ENCODE results near the gene UNC5A. TPM values are rescaled to one million over a fixed set of nuclear protein-coding genes. Genes with fewer than 3 reads are reported as not detected.

The UNC5A gene
- total RNA-seq, 1 experiment from 2014 or later = not detected

DNA sequence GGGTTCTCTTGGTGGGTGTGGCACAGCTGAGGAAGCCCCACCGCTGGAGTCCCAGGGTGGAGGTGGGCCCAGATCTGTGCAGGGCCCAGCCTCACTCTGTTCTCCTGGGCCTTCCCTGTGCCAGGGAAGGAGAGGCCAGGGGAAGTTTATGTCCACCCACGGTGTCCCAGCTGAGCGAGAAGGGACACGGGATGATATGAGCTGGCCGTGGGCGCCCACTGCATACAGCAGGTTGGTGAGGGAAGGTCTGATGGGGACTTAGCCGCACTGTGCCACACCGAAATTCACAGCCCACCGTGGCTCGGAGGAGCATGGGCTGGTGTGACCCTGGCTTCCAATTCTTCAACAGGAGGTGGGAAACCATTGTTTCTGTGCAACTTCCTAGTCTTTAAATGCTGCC, 33.9 kb downstream of the UNC5A start:
- DNase-seq (ENCODE audit: low read depth in 1 of 2, low spot score in 2 of 2) = no peak
- no peak overlapping the region for H3K4me3 ChIP-seq
- peaks cover 83% of the 10 kb centered on the region for H3K27me3 ChIP-seq (replicated peaks)
- H3K9me3 ChIP-seq (replicated peaks) = no peaks in the 10 kb centered on the region; the same call in 1 of the 2 replicates
- H3K36me3 ChIP-seq = no peaks in the 10 kb centered on the region
- no peak overlapping the region for H3K27ac ChIP-seq
- H3K4me1 ChIP-seq (replicated peaks) = no peaks in the 10 kb centered on the region; the same call in 1 of the 2 replicates

DNA sequence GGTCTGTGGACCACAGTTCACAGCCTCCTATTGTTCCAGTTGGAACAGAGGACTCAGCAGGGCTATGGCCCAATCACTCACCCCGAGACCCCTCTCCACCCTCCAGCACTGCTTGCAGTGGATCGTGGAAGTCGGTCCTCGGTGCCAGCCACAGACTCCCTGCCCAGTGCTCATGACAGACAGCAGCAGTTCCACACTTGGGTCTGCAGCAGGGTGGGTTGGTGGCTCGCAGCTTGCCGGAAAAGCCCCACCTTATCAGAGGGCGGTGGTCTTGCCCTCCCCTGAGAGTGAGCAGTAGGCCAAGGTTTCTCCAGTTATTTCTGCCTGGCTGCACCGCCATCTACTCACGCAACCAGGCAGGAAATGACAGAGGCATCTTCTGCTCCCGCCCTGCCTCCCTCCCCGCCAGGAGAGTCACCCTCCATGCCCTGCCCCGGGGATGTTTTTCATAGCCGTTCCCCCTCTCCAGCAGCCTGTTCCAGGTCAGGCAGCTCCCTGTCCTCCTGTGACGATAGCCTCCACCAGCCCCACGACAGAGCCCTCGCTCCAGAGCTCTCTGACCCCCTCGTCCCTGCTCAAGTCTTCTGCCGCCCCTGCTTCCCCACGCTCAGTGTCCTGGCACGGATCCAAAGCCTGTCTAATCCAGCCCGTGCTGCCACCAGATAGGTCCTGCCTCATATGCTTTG, 34.5 kb downstream of the UNC5A start:
- Histone ChIP-seq H3K4me1 (replicated peaks) (no peaks in the 10 kb centered on the region; the same call in 1 of the 2 replicates), H3K9me3 (replicated peaks) (no peaks in the 10 kb centered on the region; the same call in 1 of the 2 replicates), H3K4me3 (no peak overlapping the region), H3K27ac (no peak overlapping the region), H3K27me3 (replicated peaks) (peaks cover 89% of the 10 kb centered on the region), H3K36me3 (no peaks in the 10 kb centered on the region)
- DNase-seq (ENCODE audit: low read depth in 1 of 2, low spot score in 2 of 2) = no peak

DNA sequence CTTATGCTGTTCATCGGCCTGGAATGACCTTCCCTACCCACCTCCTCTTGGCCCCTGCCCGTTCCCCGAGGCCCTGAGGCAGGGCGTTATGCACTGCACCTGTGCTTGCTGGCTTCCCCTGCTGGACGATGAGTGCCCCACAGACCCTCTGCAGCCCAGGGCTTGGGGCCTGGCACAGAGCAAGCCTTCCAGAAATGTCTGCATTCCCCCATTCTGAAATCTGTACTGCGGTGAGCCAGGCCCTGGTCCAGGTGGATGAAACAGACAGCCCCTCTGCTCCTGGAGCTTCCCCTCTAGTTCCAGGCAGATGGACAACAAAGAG, 35.0 kb downstream of the UNC5A start:
- Histone ChIP-seq H3K27ac (no peak overlapping the region), H3K27me3 (replicated peaks) (peaks cover 94% of the 10 kb centered on the region), H3K4me1 (replicated peaks) (no peaks in the 10 kb centered on the region; the same call in 1 of the 2 replicates), H3K4me3 (no peak overlapping the region), H3K36me3 (no peaks in the 10 kb centered on the region), H3K9me3 (replicated peaks) (no peaks in the 10 kb centered on the region; the same call in 1 of the 2 replicates)
- DNase-seq (ENCODE audit: low read depth in 1 of 2, low spot score in 2 of 2) = no peak

DNA sequence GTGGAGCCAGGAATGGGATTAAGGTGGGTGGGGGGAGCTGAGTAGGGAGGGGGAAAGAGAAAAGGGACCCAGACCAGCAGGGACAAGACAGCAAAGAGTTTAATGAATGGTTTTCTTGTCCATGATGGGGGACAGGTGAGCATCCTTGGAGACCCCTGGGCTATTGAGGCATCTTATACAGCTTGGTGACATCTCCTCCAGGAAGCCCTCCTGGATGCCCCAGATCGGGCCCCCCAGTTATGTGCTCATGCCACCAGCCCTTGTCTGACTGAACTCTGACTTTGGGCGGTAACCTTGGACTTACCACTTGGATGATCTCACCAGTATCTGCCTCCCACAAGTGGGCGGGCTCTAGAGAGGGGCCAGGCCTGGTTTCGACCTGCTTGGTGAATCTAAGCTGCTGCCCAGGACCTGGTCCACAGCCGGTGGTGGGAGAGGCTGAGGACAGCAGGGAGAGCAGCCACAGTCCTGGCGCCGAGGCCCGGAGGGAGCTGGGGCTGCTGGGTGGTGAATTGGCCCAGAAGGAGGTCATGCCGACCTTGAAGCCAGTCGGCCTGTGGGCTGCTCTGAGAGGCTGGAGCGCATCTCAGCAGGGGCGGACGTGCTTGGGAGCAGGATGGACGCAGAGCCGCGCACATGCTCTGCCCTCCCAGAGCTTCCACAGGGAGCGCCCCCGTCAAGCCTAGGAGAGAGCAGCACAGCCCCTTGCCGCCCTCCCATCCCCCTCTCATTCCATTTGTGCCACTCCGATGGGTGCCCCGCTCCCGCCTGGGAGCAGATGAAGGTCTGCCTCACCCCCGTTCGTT, 36.2 kb downstream of the UNC5A start:
- DNase-seq (ENCODE audit: low read depth in 1 of 2, low spot score in 2 of 2) = no peak
- Histone ChIP-seq H3K27me3 (replicated peaks) (peaks cover 94% of the 10 kb centered on the region), H3K27ac (no peak overlapping the region), H3K4me3 (no peak overlapping the region), H3K9me3 (replicated peaks) (no peaks in the 10 kb centered on the region; the same call in 1 of the 2 replicates), H3K4me1 (replicated peaks) (no peaks in the 10 kb centered on the region; the same call in 1 of the 2 replicates), H3K36me3 (no peaks in the 10 kb centered on the region)

DNA sequence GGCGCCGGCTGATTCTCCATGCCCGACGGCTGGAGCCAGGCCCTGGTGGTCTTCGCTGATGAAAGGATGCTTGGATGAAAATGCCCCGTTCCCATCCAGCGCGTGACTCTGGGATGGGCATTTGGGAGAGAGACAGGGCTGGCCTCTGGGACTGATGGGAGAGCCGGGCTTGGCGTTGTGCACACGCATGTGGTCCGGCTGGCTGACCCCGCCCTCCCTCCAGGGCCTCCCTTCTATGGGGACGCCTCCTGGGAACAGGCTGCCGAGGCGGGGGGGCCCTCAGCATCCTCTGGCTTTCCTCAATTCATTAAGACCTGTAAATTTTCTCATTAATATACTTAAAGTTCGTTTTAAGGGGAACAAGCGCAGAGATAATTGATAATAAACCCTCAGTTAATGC, 36.8 kb downstream of the UNC5A start:
- Histone ChIP-seq H3K4me3 (no peak overlapping the region), H3K9me3 (replicated peaks) (no peaks in the 10 kb centered on the region; the same call in 1 of the 2 replicates), H3K27ac (no peak overlapping the region), H3K36me3 (no peaks in the 10 kb centered on the region), H3K4me1 (replicated peaks) (no peaks in the 10 kb centered on the region; the same call in 1 of the 2 replicates), H3K27me3 (replicated peaks) (peaks cover 95% of the 10 kb centered on the region)
- no peak for DNase-seq (ENCODE audit: low read depth in 1 of 2, low spot score in 2 of 2)

DNA sequence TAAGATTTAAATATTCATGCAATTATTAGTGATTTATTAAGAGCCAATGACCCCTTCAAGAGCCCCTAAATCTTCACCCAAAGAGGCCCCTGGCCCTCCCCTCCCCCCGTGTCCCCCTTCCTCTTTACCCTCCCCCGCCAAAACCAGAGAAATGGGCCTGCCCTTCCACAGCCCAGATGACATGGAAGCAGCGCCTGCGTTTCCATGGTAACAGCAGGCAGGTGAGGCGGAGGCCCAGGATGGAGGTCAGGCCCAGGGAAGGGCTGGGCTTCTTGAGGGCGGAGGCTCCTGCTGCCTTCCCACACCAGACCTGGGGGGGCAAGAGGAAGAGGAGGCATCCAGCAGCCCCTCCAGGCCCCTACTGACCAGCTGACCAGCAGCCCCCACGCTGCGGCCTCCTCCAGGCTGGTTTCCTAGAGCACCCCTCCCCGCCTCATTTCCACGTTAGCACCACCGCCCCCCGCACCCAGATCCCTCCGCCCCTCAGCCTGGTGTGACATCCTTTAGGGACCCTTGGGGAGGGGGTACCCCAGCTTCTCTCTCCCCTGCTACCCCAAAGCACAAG, 37.4 kb downstream of the UNC5A start:
- H3K27me3 ChIP-seq (replicated peaks) = peaks cover 95% of the 10 kb centered on the region
- no peak overlapping the region for H3K4me3 ChIP-seq
- no peak for DNase-seq (ENCODE audit: low read depth in 1 of 2, low spot score in 2 of 2)
- H3K27ac ChIP-seq = no peak overlapping the region
- H3K9me3 ChIP-seq (replicated peaks) = no peaks in the 10 kb centered on the region; the same call in 1 of the 2 replicates
- no peaks in the 10 kb centered on the region for H3K36me3 ChIP-seq
- no peaks in the 10 kb centered on the region; the same call in 1 of the 2 replicates for H3K4me1 ChIP-seq (replicated peaks)

DNA sequence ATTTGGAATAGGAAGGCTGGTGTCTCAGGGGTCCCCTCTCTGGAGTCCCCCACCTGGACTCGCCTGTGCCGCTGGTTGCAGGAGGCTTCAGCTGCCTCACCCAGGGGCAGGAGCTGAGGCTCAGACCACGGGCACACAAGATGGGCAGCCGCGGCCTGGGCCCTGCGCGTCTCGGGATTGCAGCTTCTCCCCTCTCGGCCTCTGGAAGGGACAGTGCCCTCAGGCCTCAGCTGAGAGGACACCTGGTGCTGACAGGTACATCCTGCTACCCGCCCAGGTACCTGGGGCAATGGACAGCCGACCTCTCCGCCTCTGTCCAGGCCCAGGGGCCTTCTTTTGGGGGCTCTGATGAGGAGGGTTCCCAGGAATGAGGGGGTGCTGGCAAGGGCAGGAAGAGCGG, 38.3 kb downstream of the UNC5A start:
- Histone ChIP-seq H3K36me3 (no peaks in the 10 kb centered on the region), H3K9me3 (replicated peaks) (no peaks in the 10 kb centered on the region; the same call in 1 of the 2 replicates), H3K4me3 (no peak overlapping the region), H3K4me1 (replicated peaks) (no peaks in the 10 kb centered on the region; the same call in 1 of the 2 replicates), H3K27ac (no peak overlapping the region), H3K27me3 (replicated peaks) (peaks cover 95% of the 10 kb centered on the region)
- DNase-seq (ENCODE audit: low read depth in 1 of 2, low spot score in 2 of 2) = no peak

DNA sequence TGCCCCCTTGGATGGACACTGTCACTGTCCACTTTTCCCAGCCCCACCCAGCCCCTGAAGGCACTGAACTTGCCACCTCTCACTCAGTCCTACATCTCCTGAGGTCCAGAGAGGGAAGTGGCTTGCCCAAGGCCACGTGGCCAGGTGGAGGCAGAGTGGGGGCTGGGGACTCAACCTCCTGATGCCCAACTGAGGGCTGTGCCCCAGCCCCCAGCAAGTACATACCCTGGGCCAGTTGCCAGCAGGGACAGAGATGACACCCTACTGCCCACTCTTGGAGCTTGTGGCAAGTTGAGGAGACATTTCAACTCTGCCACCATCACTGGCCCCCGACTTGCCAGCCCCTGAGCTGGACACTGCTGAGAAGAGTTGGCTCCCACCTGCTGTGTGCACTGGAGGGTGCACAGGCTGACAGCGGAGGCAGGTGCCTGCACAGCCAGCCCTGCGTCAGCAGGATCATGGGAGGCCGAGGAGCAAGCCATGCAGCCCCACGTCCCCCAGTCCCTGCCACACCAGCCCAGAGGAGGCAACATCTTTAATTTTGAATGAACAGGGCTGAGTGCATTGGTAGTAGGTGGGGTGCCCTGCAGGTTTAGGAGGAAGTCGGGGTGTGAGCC, 39.4 kb downstream of the UNC5A start:
- H3K4me3 ChIP-seq = no peak overlapping the region
- no peaks in the 10 kb centered on the region; the same call in 1 of the 2 replicates for H3K9me3 ChIP-seq (replicated peaks)
- H3K27ac ChIP-seq = no peak overlapping the region
- H3K36me3 ChIP-seq = no peaks in the 10 kb centered on the region
- H3K4me1 ChIP-seq (replicated peaks) = no peaks in the 10 kb centered on the region; the same call in 1 of the 2 replicates
- DNase-seq (ENCODE audit: low read depth in 1 of 2, low spot score in 2 of 2) = no peak
- peaks cover 95% of the 10 kb centered on the region for H3K27me3 ChIP-seq (replicated peaks)

DNA sequence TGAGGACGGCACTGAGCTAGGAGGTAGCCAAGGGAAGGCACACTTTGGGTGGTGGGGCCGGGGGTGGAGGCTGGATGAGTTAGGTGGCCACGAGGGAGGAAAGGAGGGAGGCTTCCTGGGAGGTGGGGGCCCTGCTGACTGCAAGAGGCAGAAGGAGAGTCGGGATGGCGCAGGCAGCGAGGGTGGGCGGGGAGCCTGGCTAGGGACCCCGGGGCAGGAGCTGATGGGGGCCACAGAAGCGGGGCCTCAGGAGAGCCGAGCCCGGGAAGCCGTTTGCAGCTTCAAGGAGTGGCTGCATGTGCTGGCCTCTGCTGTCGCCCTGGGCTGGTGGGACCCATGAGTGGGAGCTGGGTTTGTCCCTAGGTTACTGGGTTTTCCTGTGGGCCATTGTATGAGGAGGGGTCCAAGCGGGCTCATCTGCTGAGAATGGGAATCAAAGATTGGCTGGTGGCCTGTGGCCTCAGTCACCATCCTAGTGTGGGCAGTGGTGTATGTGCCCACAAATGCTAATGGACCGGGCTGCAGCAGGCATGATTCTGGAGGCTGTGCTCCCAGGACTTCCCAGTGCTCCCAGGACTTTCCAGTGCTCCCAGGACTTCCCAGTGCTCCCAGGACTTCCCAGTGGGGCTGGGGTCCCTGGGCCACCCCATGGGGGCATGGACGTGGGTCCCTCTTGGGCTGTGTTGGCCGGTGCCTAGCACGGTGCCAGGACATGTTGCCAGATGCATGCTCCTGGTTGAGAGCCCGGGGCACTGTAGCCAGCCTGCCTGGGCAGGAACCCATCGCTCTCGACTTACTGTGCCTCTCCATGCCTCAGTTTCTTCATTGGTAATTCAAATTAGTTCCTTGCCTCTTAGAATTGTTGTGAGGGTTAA, 40.2 kb downstream of the UNC5A start:
- no peaks in the 10 kb centered on the region for H3K36me3 ChIP-seq
- no peak for DNase-seq (ENCODE audit: low read depth in 1 of 2, low spot score in 2 of 2)

DNA sequence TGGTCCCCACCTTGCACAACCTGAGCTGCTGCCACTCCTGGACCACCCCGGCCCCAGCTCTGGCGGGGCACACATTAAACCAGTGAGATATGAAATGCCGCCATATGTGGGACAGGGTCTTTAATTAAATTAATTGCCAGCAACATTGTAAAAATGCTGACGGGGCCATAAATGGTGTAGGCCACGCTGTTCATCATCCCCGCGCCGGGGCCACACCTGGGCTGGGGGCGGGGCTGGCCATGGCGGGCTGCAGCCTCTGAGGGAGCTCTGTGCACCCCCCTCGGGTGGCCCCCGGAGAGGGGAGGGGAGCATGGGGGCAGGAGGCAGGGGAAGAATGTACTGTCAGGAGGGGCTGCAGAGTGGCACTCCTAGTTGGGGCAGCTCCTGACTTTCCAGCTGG, 41.0 kb downstream of the UNC5A start:
- Histone ChIP-seq H3K4me1 (replicated peaks) (no peaks in the 10 kb centered on the region), H3K27ac (no peak overlapping the region), H3K36me3 (no peaks in the 10 kb centered on the region), H3K27me3 (replicated peaks) (peaks cover 94% of the 10 kb centered on the region), H3K4me3 (no peak overlapping the region), H3K9me3 (replicated peaks) (no peaks in the 10 kb centered on the region)
- DNase-seq (ENCODE audit: low read depth in 1 of 2, low spot score in 2 of 2) = no peak

More for the DNA sequence above, 40.2 kb downstream of the UNC5A start:
- Histone ChIP-seq H3K4me3 (no peak overlapping the region), H3K27ac (no peak overlapping the region), H3K4me1 (replicated peaks) (no peaks in the 10 kb centered on the region), H3K27me3 (replicated peaks) (peaks cover 93% of the 10 kb centered on the region), H3K9me3 (replicated peaks) (no peaks in the 10 kb centered on the region)

DNA sequence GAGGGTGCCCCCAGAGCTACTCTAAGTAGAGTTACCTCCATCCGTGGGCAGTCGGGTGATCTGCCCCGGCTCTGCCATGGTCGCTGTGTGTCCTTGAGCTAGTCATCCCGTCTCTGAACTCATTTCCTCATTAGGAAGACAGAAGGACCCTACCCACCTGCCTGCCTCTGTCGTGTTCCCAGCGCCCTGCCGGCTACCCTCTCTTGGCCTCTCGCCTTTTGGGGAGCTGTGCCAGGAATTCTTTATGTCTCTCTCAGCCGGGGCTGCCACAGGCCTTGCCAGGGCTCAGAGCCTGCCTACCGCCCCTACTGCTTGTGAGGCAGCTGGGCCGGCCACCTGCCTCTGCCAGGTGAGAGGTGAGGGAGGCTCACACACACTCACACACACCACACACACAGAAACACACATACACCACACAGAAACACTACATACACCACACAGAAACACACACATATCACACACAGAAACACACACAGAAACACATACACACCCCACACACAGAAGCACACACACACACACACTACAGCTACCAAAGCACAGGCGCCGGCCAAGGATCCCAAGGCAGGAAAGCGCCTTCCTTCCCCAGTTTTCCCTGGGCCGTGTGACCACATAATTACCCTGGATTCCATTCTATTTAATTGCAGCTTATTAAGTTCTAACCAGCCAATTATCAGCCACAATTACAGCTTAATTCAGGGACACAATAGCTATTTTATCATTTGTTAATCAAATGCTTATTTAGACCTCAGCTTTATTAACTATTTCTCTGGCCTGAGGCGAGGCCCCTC, 41.7 kb downstream of the UNC5A start:
- Histone ChIP-seq H3K4me3 (no peak overlapping the region), H3K36me3 (no peaks in the 10 kb centered on the region), H3K27me3 (replicated peaks) (peaks cover 94% of the 10 kb centered on the region), H3K27ac (no peak overlapping the region), H3K9me3 (replicated peaks) (no peaks in the 10 kb centered on the region; the same call in 1 of the 2 replicates), H3K4me1 (replicated peaks) (no peaks in the 10 kb centered on the region)
- no peak for DNase-seq (ENCODE audit: low read depth in 1 of 2, low spot score in 2 of 2)

DNA sequence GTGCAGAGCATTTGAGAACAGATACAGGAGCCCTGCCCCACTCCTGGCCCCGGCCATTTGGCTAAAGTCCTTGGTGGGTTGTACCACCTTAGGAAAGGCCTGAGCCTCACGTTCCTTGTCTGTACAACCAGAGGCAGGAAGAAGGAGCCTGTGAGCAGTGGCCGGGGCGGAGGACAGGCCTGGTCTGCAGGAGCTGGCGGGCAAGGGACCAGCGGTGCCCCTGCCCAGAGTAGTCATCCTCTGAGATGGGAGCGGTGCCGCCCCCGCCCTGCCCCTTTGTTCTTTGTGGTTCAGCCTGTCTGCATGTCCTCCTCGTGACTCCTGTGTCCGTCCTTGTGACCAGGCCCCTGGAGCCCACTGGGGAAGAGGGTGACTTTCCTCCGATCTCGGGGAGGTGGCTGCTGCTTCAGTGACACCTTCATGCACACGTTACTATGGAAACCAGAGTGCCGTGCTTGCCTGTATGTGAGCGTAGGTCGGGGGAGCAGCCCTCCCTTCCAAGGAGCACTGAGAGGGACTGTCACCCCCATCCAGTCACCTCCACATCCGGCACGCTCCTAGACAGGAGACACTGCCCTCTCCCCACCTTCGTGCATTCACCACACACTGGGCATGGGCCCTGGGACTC, 42.9 kb downstream of the UNC5A start:
- Histone ChIP-seq H3K4me3 (no peak overlapping the region), H3K27ac (no peak overlapping the region), H3K27me3 (replicated peaks) (peaks cover 97% of the 10 kb centered on the region), H3K36me3 (no peaks in the 10 kb centered on the region), H3K9me3 (replicated peaks) (no peaks in the 10 kb centered on the region; the same call in 1 of the 2 replicates), H3K4me1 (replicated peaks) (no peaks in the 10 kb centered on the region)
- no peak for DNase-seq (ENCODE audit: low read depth in 1 of 2, low spot score in 2 of 2)

Measured in SJSA1 (cell line).